HG02885 (cell line): ENCODE measurements around the gene ERCC6.

Source experiments
- ATAC-seq: cut with Tn5 transposase; IDR thresholded peaks from one replicate; pipeline ENCODE4 v1.9.1; 2021; ENCODE audit warnings: mild to moderate bottlenecking; ENCODE audit not compliant: unreplicated experiment, poor library complexity

The ERCC6 gene

DNA sequence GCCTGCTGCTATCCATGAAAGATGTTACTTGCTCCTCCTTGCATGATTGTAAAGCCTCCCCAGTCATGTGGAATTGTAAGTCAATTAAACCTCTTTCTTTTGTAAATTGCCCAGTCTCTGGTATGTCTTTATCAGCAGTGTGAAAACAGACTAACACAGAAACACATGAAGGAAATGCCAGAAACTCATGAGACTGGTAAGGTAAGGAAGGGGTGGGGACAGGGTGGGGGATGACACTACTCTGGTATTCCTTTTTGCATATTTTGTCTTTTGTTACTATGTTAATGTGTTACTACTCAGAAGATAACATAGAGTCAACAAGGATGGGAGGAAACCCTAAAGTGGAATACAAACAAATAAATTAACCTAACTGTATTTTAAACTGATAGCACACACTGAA, 73.2 kb downstream of the ERCC6 start:
- ATAC-seq, result no peak
